GM21360 (cell line): Measurements from ENCODE around the gene RPP40.
"Not testable (repeated sequence)": the region's sequence is repeated elsewhere in the genome, so short reads cannot be mapped to it uniquely, and the experiment has no call there.

Source experiments
- ATAC-seq: cut with Tn5 transposase; IDR thresholded peaks from one replicate; pipeline ENCODE4 v1.9.1; 2021; ENCODE audit warnings: mild to moderate bottlenecking, moderate library complexity; ENCODE audit not compliant: unreplicated experiment

The RPP40 gene

GRCh38 chr6:5020142-5020541, 16.3 kb upstream of the RPP40 start:
- ATAC-seq: no peak

- no peak for ATAC-seq
These were observed 10.3 kb upstream of the RPP40 start for GRCh38 chr6:5014072-5014561.

- ATAC-seq: no peak
These were observed 8.7 kb upstream of the RPP40 start for GRCh38 chr6:5012519-5012918.

DNA sequence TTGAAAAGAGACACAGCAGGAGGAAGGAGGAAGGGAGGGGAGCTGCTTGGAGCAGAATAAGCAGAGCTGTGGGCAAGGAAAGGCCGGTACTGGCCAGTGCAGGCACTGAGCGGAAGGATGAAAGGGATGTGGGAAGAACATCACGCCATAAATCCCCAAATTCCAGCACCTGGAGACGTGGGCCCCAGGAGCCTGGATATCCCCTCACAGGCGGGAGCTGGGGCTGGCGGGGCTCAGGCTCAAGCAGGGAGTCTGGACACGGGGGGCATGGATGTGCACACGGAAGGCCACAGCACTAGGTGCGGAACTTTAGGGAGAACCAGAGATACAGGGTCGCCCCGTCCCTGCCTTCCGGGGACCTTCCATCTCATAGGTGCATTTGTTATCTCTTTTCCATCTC, 7.5 kb upstream of the RPP40 start:
- ATAC-seq: no peak

DNA sequence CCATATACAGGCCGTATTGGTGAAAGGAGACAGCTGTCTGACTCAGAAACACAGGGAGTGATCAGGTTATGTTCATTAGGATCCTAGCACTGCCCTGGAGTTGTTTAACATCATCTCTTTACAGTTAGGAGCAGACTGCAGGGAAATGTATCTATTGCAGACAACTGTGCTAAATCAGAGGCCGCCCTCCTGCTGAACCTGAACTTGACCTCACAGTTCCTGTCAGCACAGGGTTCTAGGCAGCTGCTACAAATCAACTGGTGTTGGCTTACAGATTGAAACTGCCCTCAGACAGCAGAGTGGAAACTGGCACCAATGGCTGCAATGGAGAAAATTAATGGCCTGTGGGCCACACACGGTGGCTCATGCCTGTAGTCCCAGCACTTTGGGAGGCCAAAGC, 3.7 kb upstream of the RPP40 start:
- ATAC-seq: no peak

GRCh38 chr6:5006222-5006621, 2.4 kb upstream of the RPP40 start:
- no peak for ATAC-seq

- not testable (repeated sequence) for ATAC-seq
These were observed 1.2 kb upstream of the RPP40 start for GRCh38 chr6:5005038-5005433.

DNA sequence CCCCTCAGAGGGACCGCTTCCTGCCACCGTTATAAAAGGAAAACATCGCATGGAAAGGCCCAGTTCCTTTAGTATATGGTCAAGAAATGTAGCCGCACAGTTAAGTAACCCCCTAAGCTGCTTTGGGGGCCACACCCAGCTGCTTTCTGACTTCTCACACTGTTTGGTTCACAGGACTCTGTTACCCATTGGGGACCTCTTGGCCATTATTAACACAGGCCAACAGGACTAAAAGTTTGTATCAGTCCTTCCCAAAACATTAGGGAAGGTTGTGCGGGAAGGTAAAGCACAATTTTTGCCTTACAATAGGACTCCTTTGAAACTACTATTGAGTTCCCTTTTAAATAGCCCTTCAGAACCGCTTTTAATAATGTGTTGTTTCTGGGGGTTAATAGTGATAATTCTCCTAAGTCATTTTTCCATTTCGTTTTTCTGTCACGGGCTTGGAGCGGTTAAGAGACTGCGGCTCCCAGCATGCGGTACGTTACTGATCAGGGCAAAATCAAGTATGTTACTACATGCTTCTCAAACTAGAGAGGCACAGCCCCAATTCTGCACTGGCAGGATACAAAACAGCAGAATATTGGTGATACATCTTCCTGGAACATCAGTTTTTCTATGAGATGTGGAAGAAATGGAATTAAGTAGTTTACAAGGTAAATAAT, 668 bp upstream of the RPP40 start:
- peak; percentile 2 for ATAC-seq

- ATAC-seq: no peak
These were observed 4.3 kb downstream of the RPP40 start for GRCh38 chr6:4999586-4999985.

GRCh38 chr6:4997862-4998261, 6.0 kb downstream of the RPP40 start:
- ATAC-seq: no peak

DNA sequence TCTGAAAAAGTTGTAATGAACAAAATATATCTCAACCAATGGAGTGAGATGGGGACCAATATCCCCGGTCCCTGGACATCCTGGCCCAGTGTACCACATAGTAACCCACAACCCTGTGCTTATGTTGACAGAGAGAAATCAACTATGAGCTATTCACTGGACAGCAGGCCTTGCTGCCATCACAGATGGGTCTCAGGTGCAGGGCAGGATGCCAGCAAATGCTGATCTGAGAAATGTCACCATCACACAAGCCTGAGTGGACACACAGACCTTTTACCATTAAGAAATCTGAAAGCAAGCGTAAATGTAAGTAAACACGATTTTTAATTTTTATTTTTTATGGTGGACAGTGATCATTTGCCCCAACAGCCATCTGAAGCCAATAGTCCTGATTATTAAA, 9.1 kb downstream of the RPP40 start:
- no peak for ATAC-seq

- ATAC-seq: no peak
These were observed 16.4 kb downstream of the RPP40 start for GRCh38 chr6:4987432-4987831.

DNA sequence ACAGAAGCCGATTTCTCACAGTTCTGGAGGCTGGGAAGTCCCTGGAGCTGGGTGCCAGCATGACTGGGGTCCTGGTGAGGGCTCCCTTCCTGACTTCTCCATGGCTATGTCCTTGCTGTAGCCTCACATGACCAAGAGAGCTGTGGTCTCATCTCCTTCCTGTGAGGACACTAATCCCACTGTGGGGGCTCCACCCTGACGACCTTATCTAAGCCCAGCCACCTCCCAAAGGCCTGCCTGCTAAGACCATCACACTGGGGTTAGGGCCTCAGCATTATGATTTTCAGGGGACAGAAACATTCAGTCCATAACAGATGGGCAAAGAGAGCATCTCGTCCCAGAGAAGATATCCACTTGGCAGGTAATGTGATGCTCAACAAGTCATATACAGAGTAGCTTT, 16.8 kb downstream of the RPP40 start:
- no peak for ATAC-seq

GRCh38 chr6:4983322-4983721, 20.5 kb downstream of the RPP40 start:
- ATAC-seq: no peak

DNA sequence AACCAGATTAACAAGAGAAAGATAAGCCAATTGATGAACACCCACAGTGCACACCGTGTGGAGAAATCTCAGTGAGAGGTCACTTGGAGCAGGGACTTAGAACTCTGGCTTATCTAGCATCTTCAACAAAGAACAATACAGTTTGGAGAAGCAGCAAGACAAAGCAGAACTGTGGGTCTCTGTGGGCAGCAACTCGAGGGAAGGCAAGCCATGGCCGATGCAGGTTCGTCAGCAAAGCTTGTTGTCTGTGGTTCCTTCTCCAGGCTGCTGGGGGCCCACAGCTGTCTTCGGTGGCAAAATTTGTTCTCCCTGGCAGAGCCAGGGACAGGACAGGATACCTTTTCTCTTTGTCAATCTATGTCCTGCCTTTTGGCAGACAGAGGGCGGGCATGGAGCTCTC, 22.1 kb downstream of the RPP40 start:
- no peak for ATAC-seq

DNA sequence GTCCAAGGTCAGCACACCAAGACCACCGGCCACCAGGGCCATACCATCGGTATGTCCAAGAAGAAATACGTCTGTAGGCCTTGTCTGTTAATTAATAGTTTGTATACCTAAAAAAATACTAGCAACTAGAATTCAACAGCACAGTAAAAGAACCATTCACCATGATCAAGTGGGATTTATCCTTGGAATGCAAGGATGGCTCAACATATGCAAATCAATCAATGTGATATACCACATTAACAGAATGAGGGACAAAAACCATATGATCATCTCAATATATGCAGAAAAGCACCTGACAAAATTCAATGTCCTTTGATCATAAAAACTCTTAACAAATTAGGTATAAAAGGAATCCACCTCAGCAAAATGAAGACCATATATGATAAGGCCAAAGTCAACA, 24.4 kb downstream of the RPP40 start:
- no peak for ATAC-seq

DNA sequence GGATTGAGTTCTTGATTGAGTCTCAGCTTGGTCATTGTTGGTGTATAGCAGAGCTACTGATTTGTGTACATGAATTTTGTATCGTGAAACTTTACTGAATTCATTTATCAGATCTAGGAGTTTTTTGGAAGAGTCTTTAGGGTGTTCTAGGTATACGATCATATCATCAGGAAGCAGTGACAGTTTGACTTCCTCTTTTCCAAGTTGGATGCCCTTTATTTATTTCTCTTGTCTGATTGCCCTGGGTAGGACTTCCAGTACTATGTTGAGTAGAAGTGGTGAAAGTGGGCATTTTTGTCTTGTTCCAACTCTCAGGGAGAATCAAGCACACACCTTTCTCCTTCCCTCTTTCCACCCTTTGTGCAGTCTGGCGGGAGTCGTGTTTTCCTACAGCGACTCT, 26.4 kb downstream of the RPP40 start:
- no peak for ATAC-seq

- no peak for ATAC-seq
These were observed 28.3 kb downstream of the RPP40 start for GRCh38 chr6:4975506-4975905.

DNA sequence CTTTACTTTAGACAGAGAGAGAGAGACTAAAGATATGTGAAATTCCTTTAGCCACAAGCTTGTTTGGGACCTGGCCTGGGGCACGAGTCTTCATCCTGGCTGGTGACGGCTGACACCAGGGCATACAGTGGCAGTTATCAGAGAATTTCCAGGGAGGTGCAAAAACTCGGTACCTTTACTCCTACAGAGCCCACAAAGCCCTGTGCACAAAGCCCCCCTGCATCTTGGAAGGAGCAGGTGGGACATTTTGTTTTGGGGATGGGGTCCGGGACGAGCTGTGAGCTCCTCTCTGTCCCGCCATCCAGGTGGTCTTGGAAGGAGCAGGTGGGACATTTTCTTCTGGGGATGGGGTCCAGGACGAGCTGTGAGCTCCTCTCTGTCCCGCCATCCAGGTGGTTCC, 28.9 kb downstream of the RPP40 start:
- ATAC-seq: no peak

- ATAC-seq: no peak
These were observed 29.7 kb downstream of the RPP40 start for GRCh38 chr6:4973982-4974745.

DNA sequence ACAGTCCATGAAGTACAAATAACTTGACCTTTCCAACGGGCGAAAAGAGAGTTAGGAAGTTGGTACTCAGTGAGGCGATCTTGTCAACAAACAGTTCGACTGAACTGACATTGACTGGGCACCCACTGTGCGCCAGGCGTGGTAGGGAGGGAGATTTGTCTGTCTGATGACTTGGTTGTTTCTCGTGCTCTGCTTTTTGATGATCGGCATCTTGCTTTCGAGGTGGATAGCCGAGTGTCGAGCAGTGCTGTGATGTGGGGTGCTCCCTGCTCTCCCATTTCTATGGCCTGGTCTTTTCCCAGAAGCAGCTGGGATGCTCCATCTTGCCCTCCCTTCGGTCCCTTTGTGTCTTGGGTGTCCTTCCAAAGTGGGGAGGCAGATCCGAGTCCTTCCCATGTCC, 30.4 kb downstream of the RPP40 start:
- ATAC-seq: no peak

- ATAC-seq: no peak
These were observed 31.4 kb downstream of the RPP40 start for GRCh38 chr6:4972438-4972837.

GRCh38 chr6:4971851-4972250, 32.0 kb downstream of the RPP40 start:
- ATAC-seq: no peak
